HUES6 (cell line): ENCODE results near the gene PGS1.

Experiments used
- H3K27ac ChIP-seq: 2 replicates; pipeline ENCODE4 v1.7.0; 2013; ENCODE audit warnings: low read depth, mild to moderate bottlenecking, low read length, inconsistent platforms
- H3K27me3 ChIP-seq: 2 replicates; pipeline ENCODE4 v1.6.1; 2013; ENCODE audit warnings: low read length; ENCODE audit not compliant: control insufficient read depth, insufficient read depth
- H3K36me3 ChIP-seq: 2 replicates; pipeline ENCODE4 v1.6.1; 2013; ENCODE audit warnings: low read length; ENCODE audit not compliant: control insufficient read depth, insufficient read depth
- H3K4me1 ChIP-seq: 2 replicates; pipeline ENCODE4 v1.6.1; 2013; ENCODE audit warnings: low read length; ENCODE audit not compliant: control insufficient read depth, insufficient read depth
- H3K4me3 ChIP-seq: 2 replicates; pipeline ENCODE4 v1.5.1; 2013; ENCODE audit warnings: low read depth, low read length
- H3K9ac ChIP-seq: one replicate; pipeline ENCODE4 v1.6.1; 2013; ENCODE audit warnings: mild to moderate bottlenecking, low read length
- H3K9me3 ChIP-seq: 2 replicates; pipeline ENCODE4 v1.6.1; 2013; ENCODE audit warnings: low read depth, low read length; ENCODE audit not compliant: control insufficient read depth, insufficient read depth

Gene PGS1

DNA sequence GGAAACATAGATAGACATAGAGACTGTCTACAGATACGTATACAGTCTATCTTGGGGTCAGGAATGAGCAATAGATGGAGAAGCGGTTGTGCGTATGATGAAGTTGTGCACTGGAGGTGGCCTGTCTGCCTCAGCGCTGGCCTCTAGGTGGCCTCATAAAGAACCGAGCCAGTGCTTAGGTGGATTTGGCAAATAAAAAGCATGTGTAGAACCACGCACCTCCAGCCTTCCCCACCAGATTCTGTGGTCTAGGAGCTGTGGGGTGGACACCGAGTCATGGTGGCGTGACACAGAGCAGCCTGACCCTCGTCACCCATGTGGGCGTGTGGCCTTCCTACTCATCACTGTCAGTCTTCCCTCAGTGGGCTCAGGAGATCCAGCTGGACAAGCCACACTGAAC, 34.0 kb downstream of the PGS1 start:
- Histone ChIP-seq H3K36me3 (peaks cover 78% of the 10 kb centered on the region), H3K27ac (no peak overlapping the region), H3K4me1 (peaks cover 12% of the 10 kb centered on the region; the same call in 1 of the 2 replicates), H3K4me3 (no peak overlapping the region), H3K9ac (no peak overlapping the region), H3K9me3 (no peaks in the 10 kb centered on the region), H3K27me3 (no peaks in the 10 kb centered on the region)

DNA sequence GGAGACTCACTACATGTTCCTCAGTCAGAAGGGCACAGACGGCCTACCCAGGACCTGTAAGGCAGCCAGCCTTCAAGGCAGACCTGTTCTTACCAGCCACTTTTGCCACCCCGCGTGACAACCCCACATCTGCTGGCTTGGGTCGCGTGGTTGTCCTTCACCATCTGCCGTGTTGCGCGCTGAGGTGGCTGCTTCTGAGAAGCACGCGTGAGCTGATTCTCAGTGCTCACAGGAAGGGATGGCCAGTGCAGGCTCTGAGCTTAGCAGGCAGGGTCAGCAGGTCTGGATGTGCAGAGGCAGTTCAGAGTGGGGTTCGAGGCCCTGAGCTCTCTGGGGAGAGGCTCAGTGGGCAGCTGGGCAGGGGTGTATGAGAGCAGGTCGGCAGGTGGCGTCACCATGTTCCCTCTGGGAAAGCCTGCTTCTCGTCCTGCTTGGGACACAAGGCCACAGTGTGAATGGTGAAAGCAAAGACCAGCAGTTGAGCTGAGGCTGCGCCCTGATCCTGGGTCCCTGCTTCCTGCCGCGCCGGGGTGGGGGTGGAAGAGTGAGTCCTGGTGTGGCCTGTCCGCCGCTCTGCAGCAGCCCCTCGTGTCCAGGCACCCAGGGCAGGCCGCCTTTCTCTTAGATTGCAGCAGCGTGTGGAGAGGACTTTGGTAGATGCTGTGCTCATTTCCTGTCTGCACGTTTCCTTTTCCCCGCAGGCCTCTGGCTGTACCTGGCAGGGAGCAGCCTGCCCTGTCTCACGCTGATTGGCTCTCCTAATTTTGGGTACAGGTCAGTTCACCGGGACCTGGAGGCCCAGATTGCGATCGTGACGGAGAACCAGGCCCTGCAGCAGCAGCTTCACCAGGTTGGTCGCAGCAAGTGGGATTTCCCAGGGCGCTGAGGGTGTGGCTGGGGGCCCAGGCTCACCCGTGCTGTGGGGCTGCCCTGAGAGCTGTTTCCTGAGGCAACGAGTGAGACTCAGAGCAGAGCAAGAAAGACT, 36.0 kb downstream of the PGS1 start:
- Histone ChIP-seq H3K9ac (no peak overlapping the region), H3K4me1 (no peaks in the 10 kb centered on the region; the same call in 1 of the 2 replicates), H3K36me3 (peaks cover 71% of the 10 kb centered on the region), H3K27ac (no peak overlapping the region), H3K27me3 (no peaks in the 10 kb centered on the region), H3K9me3 (no peaks in the 10 kb centered on the region), H3K4me3 (no peak overlapping the region)

DNA sequence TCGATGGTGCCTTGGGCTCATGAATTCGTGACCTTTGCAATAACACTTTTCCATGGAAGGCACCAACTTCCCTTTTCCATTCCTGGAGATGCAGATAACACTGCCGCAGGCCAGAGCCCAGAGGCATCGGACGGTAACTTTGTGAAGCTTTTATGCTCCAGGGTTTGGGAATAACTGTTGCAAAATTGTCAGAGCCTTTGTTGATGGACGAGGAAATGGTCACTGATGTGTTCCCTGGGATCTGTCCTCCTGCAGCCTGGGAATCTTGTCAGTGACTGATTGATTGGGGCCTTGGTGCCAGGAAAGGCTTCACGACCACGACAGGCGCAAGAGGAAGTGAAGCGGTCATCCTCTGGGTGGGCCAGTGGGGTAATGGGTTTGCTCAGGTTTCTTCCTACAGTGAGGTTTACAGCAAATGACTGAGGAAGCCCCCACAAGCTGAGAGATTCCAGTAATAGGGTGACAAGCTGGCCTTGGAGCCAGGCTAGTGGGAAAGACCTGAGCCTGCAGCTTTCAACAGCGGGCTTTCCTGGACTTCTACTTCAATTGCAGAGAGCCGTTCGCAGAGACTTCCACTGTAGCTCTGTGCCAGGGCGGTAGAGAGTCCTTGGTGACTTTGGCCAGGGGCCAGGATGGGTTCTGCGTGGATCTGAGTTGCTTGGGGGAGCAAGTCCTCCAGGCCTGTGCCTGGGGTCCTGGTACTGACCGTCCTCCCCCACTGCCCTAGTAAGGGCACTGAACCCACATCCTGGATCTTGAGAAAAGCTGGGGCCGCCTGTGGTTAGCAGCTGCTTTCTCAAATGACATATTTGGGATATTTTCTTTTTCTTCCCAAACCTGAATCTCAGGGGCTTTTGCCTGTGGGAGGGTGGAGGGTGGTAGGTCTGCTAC, 37.6 kb downstream of the PGS1 start:
- H3K4me3 ChIP-seq = no peak overlapping the region
- no peaks in the 10 kb centered on the region for H3K9me3 ChIP-seq
- peaks cover under 1% of the 10 kb centered on the region; the same call in 1 of the 2 replicates for H3K4me1 ChIP-seq
- peaks cover 82% of the 10 kb centered on the region for H3K36me3 ChIP-seq
- no peak overlapping the region for H3K9ac ChIP-seq
- H3K27me3 ChIP-seq = no peaks in the 10 kb centered on the region
- H3K27ac ChIP-seq = peak overlapping the region; percentile 34; the same call in 1 of the 2 replicates

DNA sequence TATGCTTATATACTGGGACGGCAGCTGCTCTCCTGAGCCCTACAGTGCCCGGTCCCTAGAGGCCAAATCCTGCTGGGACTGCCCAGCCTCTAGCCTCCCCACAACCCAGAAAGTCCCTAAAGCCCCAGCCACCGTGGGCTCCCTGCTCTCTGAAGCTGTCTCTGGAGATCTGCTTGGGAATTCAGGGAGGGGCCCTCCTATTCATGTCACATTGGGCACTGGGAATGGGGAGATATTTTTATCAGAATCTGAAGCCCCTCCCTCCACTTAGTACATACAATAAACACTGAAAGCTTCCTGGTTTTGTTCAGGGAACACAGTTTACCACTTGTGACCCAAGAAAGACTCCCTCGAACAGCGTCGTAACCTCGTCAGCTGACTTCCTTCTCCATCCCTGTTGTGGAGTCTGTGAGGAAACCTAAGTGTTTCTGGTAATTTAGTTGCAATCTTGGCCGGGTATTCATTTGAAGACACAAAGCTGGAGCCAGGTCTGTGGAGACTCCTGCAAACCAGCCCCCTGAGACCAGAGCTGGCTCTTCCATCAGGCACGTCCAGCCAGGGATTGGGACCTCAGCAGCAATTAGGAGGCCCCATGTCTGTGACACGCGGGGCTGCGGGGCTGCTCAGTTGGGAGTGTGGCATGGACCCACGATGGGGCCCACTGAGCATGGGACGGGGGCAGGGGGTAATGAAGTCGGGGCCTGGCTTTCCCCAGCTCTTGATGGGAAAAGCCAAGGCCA, 38.5 kb downstream of the PGS1 start:
- Histone ChIP-seq H3K4me1 (peaks cover 7% of the 10 kb centered on the region; the same call in 1 of the 2 replicates), H3K4me3 (no peak overlapping the region), H3K27ac (no peak overlapping the region), H3K9ac (no peak overlapping the region), H3K9me3 (no peaks in the 10 kb centered on the region), H3K27me3 (no peaks in the 10 kb centered on the region), H3K36me3 (peaks cover 82% of the 10 kb centered on the region)

DNA sequence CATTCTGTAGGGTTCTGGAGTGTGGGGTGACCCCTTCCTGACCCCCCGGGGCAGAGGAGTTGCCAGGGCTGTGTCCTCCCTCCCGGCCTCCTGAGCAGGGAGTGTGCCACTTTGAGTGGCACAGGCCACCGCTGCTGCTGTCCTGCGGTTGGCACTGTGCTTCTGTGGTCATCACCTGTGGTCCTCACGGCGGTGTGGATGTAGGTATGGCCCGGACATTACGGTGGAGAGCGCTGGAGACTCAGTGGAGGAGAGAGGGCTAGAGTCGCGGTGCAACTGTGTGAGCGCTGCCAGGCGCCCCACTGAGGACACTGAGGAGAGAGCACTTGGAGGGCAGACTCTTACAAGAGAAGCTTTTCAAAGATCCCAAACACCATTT, 39.1 kb downstream of the PGS1 start:
- H3K9me3 ChIP-seq = no peaks in the 10 kb centered on the region
- H3K27me3 ChIP-seq = no peaks in the 10 kb centered on the region
- H3K4me1 ChIP-seq = peaks cover 10% of the 10 kb centered on the region
- H3K27ac ChIP-seq = no peak overlapping the region
- no peak overlapping the region for H3K9ac ChIP-seq
- no peak overlapping the region for H3K4me3 ChIP-seq
- H3K36me3 ChIP-seq = peaks cover 85% of the 10 kb centered on the region

DNA sequence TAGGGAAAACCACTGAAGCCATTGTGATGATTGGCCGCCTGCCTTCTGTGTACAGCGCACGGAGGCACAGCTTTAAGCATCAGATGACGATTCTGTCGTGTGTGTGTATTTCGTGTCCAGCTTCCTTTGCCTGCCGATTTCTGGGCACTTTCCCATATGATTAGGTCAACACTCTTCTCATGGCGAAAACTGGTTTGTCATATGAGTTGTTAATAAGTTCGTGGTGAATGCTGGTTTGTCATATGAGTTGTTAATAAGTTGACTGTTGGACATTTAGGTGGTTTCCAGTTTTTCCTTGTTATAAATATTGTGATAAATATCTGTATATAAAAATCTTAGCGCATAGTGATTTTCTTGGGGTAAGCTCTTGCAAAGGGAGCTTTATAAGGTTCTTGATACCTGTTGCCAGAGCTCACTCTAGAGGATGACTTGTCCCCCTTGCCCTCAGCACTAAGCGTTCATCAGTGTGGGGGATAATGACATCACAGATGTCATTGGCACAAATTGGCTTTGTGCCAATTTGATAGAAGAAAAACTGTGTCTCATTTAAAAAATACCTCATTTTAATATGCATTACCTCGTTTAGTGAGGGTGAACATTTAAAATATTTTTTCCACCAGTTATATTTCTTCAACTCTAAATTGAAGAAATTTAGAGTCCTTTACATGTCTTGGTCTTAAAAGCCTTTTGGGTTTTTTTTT, 40.0 kb downstream of the PGS1 start:
- Histone ChIP-seq H3K4me1 (peaks cover 10% of the 10 kb centered on the region), H3K27ac (no peak overlapping the region), H3K9ac (no peak overlapping the region), H3K9me3 (no peaks in the 10 kb centered on the region), H3K36me3 (peaks cover 85% of the 10 kb centered on the region), H3K4me3 (no peak overlapping the region), H3K27me3 (no peaks in the 10 kb centered on the region)

DNA sequence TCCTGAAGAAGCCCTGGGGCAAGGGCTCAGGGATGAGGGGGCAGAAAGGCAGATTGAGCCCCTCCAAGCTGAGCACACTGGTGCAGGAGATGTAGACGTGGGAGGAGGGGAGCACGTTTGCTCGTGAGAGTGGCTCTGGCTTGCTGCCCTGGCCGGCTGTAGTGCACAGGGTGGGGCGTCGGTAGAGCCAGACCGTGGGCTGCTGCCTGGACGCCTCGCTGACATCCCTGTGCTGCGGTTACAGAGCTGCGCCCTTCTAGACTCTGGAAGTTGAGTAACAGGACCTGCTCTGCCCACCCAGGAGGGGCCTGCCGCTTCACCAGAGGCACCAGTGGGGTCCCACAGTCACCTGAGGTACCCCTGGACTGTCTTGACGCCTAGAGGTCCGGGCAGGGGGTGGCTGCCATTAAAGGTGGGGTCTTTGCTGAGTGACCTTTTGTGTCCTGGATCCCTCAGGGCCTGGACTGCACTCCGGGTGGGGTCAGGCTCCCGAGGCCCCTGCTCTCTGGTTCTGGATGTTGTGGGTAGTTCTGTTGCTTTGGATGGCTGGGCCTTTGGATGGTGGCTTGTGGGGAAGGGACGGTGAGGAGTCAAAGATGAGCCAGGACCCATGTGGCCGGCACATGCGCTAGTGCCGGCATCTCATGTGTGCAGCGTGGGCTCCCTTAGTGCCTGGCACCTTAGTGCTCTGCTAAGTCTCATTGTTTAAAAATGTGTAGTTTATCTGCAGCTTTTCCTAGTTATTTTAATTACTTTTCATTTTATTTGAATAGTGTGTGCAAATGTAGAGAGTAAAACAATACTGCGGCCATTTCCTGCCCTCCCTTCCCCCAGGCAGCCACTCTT, 41.7 kb downstream of the PGS1 start:
- H3K4me1 ChIP-seq = peaks cover 10% of the 10 kb centered on the region
- H3K36me3 ChIP-seq = peaks cover 85% of the 10 kb centered on the region
- H3K4me3 ChIP-seq = no peak overlapping the region
- no peaks in the 10 kb centered on the region for H3K27me3 ChIP-seq
- H3K27ac ChIP-seq = no peak overlapping the region; the same call in 1 of the 2 replicates
- H3K9ac ChIP-seq = no peak overlapping the region
- H3K9me3 ChIP-seq = no peaks in the 10 kb centered on the region

DNA sequence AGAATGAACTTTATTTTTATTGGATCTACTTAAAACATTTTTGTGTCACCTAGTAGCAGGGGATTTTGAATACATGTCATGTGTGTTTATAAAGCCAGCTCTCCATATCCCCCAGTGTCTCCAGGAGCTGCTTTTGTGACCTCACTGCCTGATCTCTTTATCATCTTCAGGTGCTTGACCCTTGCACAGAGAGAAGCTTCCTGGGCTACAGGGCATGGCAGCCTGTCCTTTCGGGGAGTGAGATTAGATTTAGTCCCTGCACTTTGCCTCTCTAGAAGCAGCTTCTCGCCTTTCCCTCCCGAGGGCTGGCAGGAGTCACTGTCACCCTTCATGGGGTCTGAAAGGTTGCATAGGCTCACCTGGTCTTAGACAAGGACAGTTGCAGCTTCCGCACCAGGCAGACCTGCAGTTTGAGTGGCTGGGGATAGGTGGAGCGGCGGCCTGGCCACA, 42.7 kb downstream of the PGS1 start:
- Histone ChIP-seq H3K9me3 (no peaks in the 10 kb centered on the region), H3K9ac (no peak overlapping the region), H3K27ac (no peak overlapping the region), H3K4me3 (no peak overlapping the region), H3K4me1 (peaks cover 10% of the 10 kb centered on the region), H3K27me3 (no peaks in the 10 kb centered on the region), H3K36me3 (peaks cover 83% of the 10 kb centered on the region)

DNA sequence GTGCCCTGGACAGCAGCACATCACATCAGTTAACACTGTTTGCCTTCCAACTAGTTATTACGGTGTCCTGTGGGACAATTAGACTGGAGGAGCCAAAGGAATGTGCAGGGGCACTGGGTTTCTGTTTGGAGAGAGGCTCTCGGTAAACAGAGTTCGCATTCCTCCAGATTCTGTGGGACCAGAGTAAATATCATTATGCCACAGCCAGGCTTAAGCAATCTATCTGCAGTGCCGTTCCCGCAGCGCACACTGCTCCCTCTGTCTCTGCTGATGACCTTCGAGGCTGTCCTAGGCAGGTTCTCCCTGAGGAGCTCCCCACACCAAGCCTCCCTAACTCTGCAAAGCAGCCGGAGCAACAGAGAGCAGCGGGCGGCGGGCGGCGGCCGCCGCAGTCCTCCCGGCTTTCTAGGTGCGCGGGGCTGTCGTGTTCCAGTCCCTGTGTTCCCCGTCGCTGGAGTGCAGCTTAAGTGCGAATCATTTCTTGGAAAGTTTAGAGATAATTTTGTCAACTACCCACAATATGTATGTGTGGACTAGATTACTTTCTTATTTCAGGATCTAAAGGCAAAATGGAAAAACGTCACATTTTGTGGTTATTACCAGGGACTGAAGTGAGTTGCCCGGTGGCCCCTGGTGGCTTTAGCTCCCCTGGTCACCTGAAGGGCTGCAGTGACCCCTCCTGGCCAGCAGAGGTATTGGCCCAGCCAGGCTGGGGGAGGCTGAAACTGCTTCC, 43.3 kb downstream of the PGS1 start:
- Histone ChIP-seq H3K27ac (no peak overlapping the region), H3K9ac (no peak overlapping the region), H3K9me3 (no peaks in the 10 kb centered on the region), H3K36me3 (peaks cover 83% of the 10 kb centered on the region), H3K4me3 (no peak overlapping the region), H3K4me1 (peaks cover 10% of the 10 kb centered on the region), H3K27me3 (no peaks in the 10 kb centered on the region)
